Ovary (tissue), 9 donors: ENCODE measurements around the gene REL. TPM values are rescaled to one million over a fixed set of nuclear protein-coding genes. Genes with fewer than 3 reads are reported as not detected.
"Not testable (repeated sequence)": the region's sequence is repeated elsewhere in the genome, so short reads cannot be mapped to it uniquely, and the experiment has no call there.

ENCODE experiments used
- DNase-seq, 5 donors: peaks; one replicate each; pipeline ENCODE4 v3.0.0-alpha.2; 2019 to 2020
- H3K27ac ChIP-seq, 2 donors: fragments of 200-600 bp; one replicate each; pipeline versions ENCODE4 v1.5.1 to v1.8.0; 2019 to 2022
- H3K27me3 ChIP-seq: fragments of 200-600 bp; one replicate; pipeline ENCODE4 v1.8.0; 2022
- H3K36me3 ChIP-seq: fragments of 200-600 bp; sonication (generic); one replicate; pipeline ENCODE4 v1.5.1; 2019
- H3K4me1 ChIP-seq: one replicate; pipeline ENCODE4 v1.8.1; 2013; ENCODE audit warnings: mild to moderate bottlenecking, moderate library complexity; ENCODE audit not compliant: insufficient read depth
- H3K4me3 ChIP-seq: fragments of 200-600 bp; sonication (generic); one replicate; pipeline ENCODE4 v1.5.1; 2017
- H3K9me3 ChIP-seq, 2 donors: fragments of 200-600 bp in 1 of 2; sonication (generic) in 1 of 2; one replicate each; pipeline versions ENCODE4 v1.5.1 to v1.8.1; 2013 to 2019; ENCODE audit warnings: mild to moderate bottlenecking in 1 of 2, moderate library complexity in 1 of 2
- EP300 ChIP-seq: sonication (generic); formaldehyde crosslinking; IDR thresholded peaks from one replicate; pipeline ENCODE4 v1.6.1; 2017; ENCODE audit warnings: antibody characterized with exemption
- POLR2A ChIP-seq: fragments of 450-650 bp; IDR thresholded peaks from one replicate; pipeline ENCODE4 v1.6.1; 2017; ENCODE audit warnings: antibody characterized with exemption, mild to moderate bottlenecking, moderate library complexity
- WGBS, 3 donors: extraction: QIAGEN DNeasy Blood & Tissue Kit in 1 of 3; methylation state at CpG; one replicate each; pipeline versions ENCODE4 v1.1.5 to v1.1.7; 2013 to 2017; 5-methylcytosine and 5-hydroxymethylcytosine counted together
- intact Hi-C, 4 donors: fragments of 100-400 bp; cut with DNase I; formaldehyde crosslinking; loops; one replicate each; pipeline versions ENCODE4 v1.11.0 to v1.15.1; 2022 to 2023
- polyA plus RNA-seq, 2 donors: library from polyadenylated mRNA; stranded (reverse); fragments of 200-250 nt in 1 of 2; fragments of 350-450 nt in 1 of 2; fragmentation: Illumina TruSeq in 1 of 2; extraction: RNeasy Lipid Tissue Mini Kit (QIAGEN cat#74804) in 1 of 2; gene quantifications; one replicate each; pipeline ENCODE4 v1.2.3, GENCODE V29; 2013 to 2014
- total RNA-seq, 7 donors: library from RNA; depleted of rRNA in 2 of 7; stranded (reverse); fragments of >200 nt in 2 of 7; fragmentation: NEBNext Ultra II Directional in 3 of 7; extraction: Animal tissue kit (Norgen Biotek cat#: 25700) in 3 of 7; gene quantifications; one replicate each; pipeline versions ENCODE4 v1.1.0 to v1.2.4, GENCODE V29; 2016 to 2023
- TF ChIP-seq, protein P1 (sequence below), 3 donors: fragments of 450-650 bp in 2 of 3; fragments of 200-600 bp in 1 of 3; IDR thresholded peaks; one replicate each; pipeline versions ENCODE4 v1.5.1 to v1.8.0; 2016 to 2022; ENCODE audit warnings: antibody characterized with exemption in 3 of 3, mild to moderate bottlenecking in 1 of 3
- donor health status: DM: no; HTN: no; CAD: no; lungs with moderate emphysema.
- donor health status: DM: no; HTN: no; CAD: no.
- donor health status: Bipolar disorder and iron deficiency.
- donor health status: DM: yes; HTN: yes; CAD: no.
- donor health status: DM: no; HTN: no; CAD: no.
- donor health status: DM: yes; HTN: yes; CAD: no.

REL gene
- total and polyA plus RNA-seq, 9 donors: 3.8 to 45.1 (median 18.6) TPM

DNA sequence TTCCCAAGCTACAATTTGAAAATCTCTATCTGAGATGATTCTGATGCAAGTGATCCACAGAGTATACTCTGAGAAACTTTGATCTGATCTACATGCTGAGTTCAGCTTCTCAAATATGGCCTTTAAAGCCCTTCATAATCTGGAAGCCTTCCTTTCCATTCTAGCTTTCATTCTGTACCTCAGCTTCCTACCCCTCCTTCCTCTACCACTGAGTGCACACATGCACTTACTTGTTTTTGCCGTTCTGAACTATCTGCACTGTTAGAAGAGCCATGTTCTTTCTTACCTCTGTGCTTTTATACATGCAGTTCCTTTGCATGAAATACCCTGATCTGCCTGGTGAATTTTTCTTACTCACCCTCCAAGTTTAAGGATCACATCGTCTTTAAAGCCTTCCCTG lies 25.0 kb downstream of the REL start:
- Histone ChIP-seq H3K36me3 (no peaks in the 10 kb centered on the region), H3K27ac (no peak overlapping the region), H3K27me3 (no peaks in the 10 kb centered on the region), H3K4me1 (no peaks in the 10 kb centered on the region), H3K4me3 (no peak overlapping the region), H3K9me3 (no peaks in the 10 kb centered on the region)
- 86 to 89% (median 88%) methylated on average over 2 of the region's 2 CpGs for WGBS, 3 donors
- intact Hi-C loops: no loop called here
- TF ChIP-seq, protein P1, sequence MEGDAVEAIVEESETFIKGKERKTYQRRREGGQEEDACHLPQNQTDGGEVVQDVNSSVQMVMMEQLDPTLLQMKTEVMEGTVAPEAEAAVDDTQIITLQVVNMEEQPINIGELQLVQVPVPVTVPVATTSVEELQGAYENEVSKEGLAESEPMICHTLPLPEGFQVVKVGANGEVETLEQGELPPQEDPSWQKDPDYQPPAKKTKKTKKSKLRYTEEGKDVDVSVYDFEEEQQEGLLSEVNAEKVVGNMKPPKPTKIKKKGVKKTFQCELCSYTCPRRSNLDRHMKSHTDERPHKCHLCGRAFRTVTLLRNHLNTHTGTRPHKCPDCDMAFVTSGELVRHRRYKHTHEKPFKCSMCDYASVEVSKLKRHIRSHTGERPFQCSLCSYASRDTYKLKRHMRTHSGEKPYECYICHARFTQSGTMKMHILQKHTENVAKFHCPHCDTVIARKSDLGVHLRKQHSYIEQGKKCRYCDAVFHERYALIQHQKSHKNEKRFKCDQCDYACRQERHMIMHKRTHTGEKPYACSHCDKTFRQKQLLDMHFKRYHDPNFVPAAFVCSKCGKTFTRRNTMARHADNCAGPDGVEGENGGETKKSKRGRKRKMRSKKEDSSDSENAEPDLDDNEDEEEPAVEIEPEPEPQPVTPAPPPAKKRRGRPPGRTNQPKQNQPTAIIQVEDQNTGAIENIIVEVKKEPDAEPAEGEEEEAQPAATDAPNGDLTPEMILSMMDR (IDR thresholded peaks at IDR 0.05): no peak
- DNase-seq: no peak

DNA sequence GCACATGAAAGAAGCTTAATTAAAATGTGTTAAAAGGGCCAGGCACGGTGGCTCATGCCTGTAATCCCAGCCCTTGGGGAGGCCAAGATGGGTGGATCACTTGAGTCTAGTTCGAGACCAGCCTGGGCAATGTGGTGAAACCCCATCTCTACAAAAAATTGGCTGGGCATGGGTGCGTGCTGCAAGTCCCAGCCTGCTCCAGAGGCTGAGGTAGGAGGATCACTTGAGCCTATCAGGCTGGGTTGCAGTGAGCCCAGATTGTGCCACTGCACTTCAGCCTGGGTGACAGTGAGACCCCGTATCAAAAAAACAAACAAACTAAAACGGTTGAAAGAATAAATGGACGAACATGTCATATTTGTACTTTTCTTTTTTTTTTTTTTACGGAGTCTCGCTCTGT lies 26.0 kb downstream of the REL start:
- Histone ChIP-seq H3K27ac (no peak overlapping the region), H3K36me3 (no peaks in the 10 kb centered on the region), H3K4me1 (no peaks in the 10 kb centered on the region), H3K4me3 (no peak overlapping the region), H3K9me3 (no peaks in the 10 kb centered on the region), H3K27me3 (no peaks in the 10 kb centered on the region)
- intact Hi-C loops: no loop called here
- TF ChIP-seq EP300: no peak
- TF ChIP-seq, protein P1 (IDR thresholded peaks at IDR 0.05): no peak
- TF ChIP-seq POLR2A: no peak
- WGBS, 3 donors: 93 to 97% (median 95%) methylated on average over 8 of the region's 8 CpGs
- DNase-seq: no peak

DNA sequence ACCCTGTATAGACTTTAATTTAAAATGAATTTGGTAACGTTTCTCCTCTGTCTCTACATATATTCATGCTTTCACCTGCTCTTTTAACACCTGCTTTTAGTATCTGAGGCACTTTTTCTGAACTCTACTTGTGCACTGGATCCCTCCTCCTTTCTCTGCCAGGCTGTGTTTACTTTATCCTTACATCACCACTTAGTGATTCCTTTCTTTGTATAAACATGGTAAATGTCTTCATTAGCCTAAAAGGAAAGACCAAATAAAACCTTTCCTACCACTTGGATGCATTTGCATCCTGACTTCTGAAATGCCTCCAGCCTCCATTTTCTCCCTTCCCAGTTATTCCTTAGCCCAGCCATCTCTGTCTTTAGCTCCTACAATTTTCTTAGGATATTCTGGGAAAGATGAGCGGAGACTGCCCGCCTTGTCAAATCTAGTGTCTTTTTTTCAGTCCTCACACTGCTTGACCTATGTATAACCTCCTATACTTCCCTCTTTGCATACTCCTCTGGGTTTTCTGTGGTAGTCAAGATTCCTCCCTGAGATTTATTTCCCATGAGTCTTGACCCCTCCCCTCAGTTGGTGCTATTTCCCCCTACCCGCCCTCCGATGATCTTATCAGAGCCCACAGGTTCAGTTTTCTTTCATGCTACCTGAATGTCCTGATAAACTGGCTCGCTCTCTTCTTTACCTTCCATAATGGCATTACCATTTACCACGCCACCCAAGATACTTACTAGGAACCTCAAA lies 44.8 kb downstream of the REL start:
- Histone ChIP-seq H3K4me1 (no peaks in the 10 kb centered on the region), H3K9me3 (no peaks in the 10 kb centered on the region), H3K27ac (no peak overlapping the region), H3K27me3 (no peaks in the 10 kb centered on the region), H3K36me3 (no peaks in the 10 kb centered on the region), H3K4me3 (no peak overlapping the region)
- no peak for DNase-seq
- 76 to 87% (median 81%) methylated on average over 7 of the region's 7 CpGs for WGBS, 3 donors
- TF ChIP-seq POLR2A: no peak
- TF ChIP-seq EP300: no peak
- TF ChIP-seq, protein P1 (IDR thresholded peaks at IDR 0.05): no peak
- intact Hi-C loops: no loop called here

DNA sequence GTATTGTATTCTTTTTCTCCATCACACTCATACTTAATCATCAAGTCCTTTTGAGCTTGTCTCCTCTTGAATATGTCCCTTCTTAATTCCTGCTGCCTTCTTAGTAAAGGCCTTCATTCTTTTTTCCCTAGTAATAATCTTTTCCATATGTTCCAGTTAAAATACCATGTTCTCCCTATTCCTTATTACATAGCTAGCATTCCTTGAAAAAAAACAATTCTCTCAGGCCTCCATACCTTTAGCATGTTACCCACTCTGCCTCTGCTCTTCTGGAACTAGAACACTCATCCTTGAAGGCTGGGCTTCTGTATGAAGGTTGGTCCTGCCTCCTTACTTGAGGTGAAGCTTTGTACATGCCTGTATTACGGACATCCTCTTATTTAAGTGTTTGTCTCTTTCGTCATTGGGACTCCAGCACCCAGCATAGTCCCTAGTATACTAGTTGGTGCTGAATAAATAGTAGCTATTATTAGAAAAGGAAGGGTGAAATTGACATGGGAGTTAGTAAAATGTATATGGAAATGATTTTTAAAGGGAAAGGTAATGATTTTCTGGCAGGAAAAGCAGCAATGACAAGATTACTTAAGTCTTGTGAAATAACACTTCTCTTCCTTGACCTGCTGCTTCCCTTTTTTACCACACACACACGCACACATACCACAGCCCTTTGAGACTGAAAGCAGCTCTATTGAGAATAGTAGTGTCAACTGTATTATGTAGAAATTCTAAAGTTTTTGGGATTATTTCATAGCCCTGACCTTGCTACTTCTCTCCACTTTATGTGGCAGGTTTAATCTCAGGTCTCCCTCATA lies 45.6 kb downstream of the REL start:
- TF ChIP-seq, protein P1 (IDR thresholded peaks at IDR 0.05): no peak
- no peak for TF ChIP-seq POLR2A
- TF ChIP-seq EP300: no peak
- intact Hi-C loops: no loop called here
- Histone ChIP-seq H3K9me3 (no peaks in the 10 kb centered on the region), H3K36me3 (no peaks in the 10 kb centered on the region), H3K27ac (no peak overlapping the region), H3K27me3 (no peaks in the 10 kb centered on the region), H3K4me3 (no peak overlapping the region), H3K4me1 (no peaks in the 10 kb centered on the region)
- DNase-seq: no peak
- WGBS, 3 donors: 84 to 90% (median 85%) methylated on average over 3 of the region's 3 CpGs

DNA sequence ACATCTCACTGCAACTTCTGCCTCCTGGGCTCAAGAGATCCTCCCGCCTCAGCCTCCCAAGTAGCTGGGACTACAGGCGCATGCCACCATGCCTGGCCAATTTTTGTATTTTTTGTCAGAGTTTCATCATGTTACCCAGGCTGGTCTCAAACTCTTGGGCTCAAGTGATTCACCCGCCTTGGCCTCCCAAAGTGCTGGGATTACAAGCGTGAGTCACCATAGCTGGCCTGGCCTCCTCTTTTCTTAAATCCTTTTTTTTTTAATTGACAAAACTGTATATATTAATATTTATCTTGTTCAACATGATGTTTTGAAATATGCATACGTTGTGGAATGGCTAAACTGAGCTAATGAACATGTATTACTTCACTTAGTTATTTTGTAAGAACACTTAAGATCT lies 50.7 kb downstream of the REL start:
- H3K4me1 ChIP-seq, H3K27me3 ChIP-seq, H3K36me3 ChIP-seq, H3K4me3 ChIP-seq, DNase-seq, H3K27ac ChIP-seq, intact Hi-C loops, H3K9me3 ChIP-seq: not testable (repeated sequence)
- 93 to 98% (median 95%) methylated on average over 5 of the region's 5 CpGs for WGBS, 3 donors
